ENCODE results near the gene MB.

Gene MB

DNA sequence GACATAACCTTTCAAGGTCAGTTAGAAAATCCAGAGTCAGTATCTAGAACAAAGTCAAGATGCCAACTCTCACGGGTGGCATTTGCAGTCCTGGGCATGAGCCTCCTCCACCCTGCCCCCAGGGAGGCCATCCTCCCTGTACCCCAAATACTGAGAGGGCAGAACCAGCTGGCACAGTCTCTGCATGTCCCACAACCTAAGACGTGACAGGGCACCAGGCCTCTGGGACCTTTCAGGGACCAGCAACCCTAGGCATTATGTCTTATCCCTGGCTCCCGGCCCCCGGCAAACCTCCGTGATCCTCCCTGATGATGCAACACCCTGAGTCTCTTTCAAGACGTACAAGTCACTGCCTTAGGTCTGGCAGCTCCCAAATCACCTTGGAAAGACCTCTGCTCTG is 2.0 kb downstream of the MB start:
- DNase-seq (ENCODE audit: low read depth in 2 of 2) = no peak

DNA sequence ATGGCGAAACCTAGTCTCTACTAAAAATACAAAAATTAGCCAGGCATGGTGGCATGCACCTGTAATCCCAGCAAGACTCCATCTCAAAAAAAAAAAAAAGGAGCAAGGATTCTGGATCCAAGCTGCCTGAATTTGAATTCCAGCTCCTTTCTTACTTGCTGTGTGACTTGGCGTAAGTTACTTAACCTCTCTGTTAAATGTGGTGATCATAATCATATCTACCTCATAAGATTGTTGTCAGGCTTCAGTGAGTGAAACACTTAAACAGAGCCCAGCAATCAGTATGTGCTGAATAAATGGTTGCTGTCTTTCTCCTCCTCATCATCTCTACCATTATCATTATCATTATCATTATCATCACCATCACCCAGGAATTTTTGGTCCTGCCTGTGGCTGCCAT is 2.7 kb downstream of the MB start:
- DNase-seq (ENCODE audit: low read depth in 2 of 2) = no peak

DNA sequence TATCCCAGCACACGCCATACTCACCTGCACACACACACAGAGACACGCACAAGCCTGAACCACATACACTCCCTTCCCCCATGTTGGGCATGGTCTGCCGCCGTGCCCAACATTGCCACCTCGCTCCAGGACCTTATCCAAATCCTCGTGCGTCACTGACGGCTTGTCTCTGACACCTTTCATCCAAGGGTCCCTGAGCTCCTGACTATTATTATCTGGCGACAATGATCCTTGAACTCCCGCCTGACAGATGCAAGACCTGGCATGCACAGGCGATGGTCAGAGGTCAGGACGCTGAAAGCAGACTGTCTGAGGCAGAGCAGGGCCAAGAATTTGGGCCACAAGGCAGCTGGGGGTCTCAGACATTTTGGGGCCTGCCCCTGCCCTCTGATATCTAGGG is 4.2 kb downstream of the MB start:
- no peak for DNase-seq (ENCODE audit: low read depth in 2 of 2)

DNA sequence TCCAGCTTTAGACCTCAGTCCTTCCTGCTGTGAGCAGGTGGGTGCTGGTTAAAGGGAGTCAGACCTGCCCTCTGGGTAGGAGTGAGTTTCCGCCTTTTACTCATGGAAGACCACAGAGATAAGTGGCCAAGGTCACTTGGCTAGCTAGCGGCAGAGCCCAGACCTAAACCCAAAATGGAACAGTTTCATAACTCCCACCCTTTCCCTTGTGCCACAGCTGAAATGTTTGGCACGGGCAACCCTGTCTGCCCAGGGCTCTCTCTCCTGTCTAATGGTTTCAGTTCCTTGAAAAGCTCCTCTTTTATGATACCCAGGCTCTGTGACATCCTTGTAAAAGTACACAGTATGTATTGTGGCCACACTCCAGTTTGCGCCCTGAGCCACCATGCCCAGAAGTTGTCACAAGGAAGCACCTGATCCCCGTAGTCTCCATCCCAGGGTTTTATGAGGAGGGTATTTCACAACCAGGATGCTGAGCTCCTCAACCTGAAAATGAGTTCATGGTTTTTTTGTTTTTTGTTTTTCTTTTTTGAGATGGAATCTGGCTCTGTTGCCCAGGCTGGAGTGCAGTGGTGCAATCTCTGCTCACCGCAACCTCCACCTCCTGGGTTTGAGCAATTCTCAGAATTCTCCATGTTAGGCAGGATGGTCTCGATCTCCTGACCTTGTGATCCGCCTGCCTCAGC is 5.1 kb downstream of the MB start:
- no peak for DNase-seq (ENCODE audit: low read depth in 2 of 2)

DNA sequence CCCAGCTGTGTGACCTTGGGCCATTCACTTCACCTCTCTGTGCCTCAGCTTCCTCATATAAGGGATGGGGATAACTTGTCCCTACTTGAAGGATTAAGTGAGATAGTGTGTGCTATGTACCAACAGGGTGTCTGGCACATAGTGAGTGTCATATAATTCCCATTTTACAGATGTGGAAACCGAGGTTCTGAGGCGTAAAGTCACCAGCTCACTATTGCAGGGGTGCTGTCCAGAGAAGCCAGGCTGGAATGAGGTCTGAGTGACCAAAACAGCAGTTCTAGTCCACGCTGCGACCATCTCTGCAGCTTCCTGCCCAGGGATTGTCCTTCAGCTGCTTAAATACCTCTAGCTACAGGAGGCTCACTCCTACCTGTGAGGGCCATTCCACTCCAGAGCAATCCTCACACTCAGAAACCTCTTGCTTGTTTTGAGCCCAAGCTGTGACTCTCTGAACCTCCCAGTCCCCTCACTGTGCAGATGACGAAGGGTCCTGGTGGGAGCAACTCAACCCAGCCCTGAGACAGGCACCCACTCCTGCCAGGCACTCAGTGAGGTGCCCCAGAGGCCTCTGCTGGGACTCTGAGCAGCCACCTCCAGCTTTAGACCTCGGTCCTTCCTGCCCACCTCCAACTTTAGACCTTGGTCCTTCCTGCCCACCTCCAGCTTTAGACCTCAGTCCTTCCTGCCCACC is 5.8 kb downstream of the MB start:
- DNase-seq (ENCODE audit: low read depth in 2 of 2) = no peak

DNA sequence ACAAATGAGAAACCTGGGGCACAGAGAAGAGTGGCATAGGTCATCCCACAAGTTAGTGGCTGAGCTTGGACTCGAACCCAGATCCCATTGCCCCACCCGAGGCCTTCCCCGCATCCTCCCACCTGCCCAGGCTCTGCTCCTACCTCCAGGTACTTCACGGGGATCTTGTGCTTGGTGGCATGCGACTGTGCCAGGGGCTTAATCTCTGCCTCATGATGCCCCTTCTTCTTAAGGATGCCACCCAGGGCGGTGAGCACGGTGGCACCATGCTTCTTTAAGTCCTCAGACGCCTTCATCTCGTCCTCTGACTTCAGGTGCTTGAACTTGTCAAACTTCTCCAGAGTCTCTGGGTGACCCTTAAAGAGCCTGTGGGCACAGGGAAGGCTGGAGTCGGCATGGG is 6.4 kb downstream of the MB start:
- DNase-seq (ENCODE audit: low read depth in 2 of 2) = no peak

DNA sequence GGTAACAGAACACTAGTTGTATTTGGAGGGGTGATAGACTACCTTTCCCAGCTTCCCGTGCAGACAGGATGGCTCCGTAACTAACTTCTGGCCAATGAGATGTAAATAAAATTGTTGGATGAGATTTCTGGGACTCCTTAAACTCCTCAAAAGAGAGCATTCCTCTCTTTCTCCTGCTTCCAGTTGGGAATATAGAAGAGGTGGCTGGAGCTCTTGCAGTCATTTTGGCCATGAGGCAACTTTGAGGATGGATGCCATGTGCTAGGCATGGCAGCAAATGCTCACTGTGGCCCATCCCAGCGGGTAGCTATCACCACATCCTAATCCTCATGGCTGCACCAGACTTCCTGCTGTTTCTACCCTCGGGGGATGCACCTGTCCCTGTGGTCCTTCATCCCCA is 7.4 kb downstream of the MB start:
- no peak for DNase-seq (ENCODE audit: low read depth in 2 of 2)

DNA sequence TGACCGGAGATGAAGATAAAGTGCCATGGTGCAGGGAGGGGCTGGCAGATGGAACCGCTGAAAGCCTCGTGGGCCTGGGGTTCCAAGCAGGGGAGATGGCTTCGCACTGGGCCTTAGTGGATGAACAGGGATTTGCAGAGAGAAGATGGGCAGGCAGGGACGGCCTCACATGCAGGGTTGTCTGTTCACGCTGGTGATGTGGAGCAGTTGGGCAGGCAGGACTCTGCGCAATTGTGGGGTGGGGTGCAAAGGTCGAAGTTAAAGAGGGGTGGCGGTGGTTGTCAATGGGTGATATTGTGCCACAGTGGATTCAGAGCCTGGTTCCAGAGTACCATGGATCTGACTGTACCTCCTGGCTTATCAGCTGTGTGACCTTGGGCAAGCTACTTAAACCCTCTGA is 7.9 kb downstream of the MB start:
- DNase-seq (ENCODE audit: low read depth in 2 of 2) = no peak

DNA sequence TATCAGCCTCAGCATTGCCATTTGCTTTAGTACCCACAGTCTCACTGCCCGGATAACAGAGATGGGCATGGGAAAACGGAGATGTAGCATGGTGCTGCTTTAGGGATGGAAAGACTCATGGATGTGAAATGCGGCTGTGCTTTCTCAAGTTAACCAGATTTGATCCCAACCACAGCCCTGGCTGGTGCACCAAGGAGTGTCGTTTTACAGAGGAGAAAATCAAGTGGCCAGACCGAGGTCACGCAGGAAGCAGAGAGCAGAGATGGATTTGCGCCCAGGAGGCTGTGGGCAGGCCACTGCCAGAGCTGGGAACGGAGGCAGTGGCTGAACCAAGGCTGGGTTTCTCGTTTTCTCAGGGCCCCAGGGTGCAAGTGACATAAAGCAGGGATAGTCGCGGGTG is 9.0 kb downstream of the MB start:
- no peak for DNase-seq (ENCODE audit: low read depth in 2 of 2)

DNA sequence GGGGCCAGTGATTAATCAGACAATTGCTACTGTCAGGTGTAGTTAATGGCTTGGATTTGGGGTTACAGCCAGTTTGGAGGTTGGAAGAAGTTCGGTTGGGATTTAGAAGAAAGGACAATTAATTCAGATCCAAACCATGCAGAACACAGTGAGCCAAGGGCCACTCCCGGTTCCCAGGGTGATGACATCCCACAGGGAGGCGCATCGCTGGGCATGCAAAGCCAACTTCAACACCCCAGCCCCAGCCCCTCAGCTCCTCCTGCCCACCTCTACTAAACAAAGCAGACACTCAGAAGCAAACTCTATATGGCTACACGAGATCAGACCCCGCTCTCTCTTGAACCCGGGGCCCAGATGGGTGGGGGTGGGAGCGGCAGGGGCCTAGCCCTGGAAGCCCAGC is 10.2 kb downstream of the MB start:
- no peak for DNase-seq (ENCODE audit: low read depth in 2 of 2)

DNA sequence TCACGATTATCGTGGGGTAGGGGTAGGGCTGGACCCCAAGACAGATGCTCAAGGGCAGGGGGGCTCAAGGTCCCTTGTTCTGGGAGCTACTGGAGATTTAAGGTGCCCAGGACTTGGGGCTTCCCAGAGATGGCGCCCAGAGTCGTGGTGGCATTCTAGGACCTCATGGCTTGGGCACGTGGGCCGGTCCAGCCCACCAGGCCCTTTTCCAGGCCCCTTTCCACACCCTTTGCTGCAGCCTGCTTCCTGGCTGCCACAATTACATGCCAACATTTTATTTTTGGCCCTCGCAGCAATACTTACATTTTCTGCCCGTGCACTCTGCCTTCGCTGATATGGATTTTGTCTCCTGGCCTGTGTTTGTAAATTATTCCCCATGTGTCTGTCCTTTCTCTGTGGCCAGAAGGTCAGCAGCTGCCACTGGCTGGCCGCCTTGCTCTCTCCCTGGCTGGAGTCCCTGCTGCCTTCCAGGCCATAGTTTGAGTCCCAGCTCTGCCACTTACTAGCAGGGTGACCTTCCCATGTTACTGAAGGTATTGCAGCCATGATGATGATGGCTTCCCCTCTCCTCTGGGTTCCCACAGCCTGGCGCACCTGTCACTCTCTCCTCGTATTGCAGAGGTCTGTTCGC is 11.2 kb downstream of the MB start:
- no peak for DNase-seq (ENCODE audit: low read depth in 2 of 2)

DNA sequence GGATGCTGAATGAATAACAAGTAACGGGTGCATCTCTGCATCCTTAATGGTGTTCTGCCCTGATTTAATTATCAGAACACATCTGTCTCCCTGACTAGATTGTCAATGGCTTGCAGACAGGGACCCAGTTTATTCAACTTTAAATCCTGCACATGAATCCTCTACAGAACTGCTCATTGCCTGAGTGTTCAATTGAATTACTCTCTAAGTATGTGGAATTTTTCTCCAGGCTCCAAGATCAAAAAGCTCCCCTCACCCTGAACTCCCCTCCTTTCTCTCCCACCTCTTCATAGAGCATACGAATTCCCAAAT is 11.8 kb downstream of the MB start:
- DNase-seq (ENCODE audit: low read depth in 2 of 2) = no peak

DNA sequence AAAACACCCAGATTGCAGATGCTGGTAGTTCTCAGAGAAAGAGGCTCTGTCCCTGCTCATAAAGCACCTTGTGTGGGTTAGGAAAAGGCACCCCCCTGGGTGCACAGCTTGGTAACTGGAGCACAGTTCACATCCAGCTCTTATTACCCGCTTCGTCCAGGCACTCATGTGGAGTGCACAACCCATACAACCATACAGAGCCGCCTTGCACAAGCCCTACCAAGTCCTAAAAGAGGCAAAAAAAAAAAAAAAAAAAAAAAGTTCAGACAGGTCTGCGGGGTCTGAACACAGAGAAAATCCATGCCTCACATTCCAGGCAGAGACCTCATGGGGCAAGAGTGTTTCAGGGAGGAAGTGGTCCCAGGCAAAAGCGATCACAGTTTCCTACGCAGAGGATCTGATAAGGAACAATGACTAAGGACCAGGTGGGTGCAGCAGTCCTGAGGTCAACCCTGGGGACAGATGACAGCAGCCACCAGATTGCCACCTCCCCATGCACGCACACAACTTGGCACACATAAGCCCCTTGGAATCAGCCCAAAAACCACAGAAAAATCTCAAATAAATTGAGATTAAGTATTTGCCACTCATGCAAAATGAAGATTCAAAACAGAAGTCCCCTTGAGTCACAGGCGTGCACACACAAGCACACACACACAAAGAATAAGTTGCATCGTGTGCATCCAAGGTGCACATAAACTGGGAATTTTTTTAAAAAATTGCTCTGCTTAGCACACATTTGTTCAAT is 12.3 kb downstream of the MB start:
- no peak for DNase-seq (ENCODE audit: low read depth in 2 of 2)

DNA sequence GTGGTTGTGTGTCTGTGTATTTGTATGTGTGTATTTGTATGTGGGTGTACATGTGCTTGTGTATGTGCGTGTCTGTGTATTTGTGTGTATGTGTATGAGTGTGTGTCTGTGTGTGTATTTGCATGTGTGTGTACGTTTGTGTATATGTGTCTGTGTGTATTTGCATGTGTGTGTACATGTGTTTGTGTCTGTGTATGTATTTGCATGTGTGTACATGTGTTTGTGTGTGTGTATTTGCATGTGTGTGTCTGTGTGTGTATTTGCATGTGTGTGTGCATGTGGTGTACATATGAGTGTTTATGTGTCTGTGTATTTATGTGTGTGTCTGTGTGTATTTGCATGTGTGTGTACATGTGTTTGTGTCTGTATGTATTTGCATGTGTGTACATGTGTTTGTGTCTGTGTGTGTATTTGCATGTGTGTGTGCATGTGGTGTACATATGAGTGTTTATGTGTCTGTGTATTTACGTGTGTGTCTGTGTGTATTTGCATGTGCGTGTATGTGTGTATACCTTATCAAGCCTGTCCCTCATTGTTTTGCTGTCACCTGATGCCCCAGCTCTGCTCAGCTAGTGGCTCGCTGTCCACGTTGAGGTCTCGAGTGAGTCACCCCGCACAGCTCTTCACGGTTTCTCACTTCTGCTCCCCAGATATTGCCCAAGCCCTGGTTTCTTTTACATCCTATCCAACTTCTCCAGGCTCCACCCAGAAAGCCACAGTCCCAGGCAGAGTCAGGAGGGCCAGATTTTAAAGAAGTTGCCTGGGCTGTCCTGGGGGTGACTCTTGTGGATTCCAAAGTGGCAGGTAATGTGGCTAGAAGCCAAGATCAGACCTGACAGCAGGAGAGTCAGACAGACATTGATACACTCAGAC is 15.2 kb downstream of the MB start:
- no peak for DNase-seq (ENCODE audit: low read depth in 2 of 2)

DNA sequence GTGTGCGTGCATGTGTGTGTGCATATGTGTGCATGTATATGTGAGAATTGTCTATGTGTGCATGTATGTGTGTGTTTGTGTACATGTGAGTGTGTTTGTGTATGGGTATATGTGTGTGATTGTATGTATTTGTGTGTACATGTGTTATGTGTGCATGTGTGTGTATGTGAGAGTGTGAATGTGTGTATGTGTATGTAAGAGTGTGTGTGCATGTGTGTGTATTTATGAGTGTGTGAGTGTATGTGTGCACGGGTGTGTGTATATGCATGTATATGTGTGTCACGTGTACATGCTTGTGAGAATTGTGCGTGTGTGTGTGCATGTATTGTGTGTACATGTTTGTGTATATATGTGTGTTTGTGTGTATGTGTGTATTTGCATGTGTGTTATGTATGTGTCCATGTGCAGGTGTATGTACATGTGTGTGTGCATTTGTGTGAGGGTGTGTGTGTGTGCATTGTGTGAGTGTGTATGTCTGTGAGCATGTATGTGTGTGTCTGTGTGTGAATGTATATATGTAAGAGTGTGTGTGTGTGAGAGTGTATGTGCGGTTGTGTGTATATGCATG is 16.0 kb downstream of the MB start:
- DNase-seq (ENCODE audit: low read depth in 2 of 2) = no peak

DNA sequence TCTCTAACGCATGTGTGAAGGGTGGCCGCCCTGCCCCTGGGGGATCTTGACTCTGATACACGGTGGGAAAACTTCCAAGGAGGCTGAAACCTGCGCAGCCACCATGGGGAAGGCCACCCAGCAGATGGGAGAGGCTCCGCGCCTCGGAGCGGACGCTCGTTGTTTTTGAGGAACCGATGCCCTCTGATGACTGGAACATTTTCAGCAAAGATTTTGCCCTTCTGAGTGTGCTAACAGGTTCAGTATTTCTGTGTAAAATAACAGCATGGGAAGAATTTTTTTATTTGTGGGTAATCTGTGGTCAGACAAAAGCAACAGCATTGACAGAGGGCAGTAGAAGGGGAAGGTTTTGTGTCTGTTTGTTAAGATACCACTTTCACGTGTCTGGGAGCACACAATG is 16.7 kb downstream of the MB start:
- no peak for DNase-seq (ENCODE audit: low read depth in 2 of 2)

DNA sequence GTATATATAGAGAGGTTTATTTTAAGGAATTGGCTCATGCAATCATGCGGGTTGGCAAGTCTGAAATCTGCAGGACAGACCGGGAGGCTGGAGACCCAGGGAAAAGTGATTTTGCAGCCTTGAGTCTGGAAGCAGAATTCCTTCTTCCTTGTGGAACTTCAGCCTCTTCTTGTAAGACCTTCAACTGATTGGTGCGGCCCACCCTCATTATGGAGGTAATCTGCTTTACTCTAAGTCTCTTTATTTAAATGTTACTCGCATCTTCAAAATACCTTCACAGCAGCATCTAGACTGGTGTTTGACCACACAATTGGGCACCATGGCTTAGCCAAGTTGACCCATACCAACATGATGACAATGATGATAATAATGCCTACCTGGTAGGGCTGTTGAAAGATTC is 17.8 kb downstream of the MB start:
- DNase-seq (ENCODE audit: low read depth in 2 of 2) = no peak

DNA sequence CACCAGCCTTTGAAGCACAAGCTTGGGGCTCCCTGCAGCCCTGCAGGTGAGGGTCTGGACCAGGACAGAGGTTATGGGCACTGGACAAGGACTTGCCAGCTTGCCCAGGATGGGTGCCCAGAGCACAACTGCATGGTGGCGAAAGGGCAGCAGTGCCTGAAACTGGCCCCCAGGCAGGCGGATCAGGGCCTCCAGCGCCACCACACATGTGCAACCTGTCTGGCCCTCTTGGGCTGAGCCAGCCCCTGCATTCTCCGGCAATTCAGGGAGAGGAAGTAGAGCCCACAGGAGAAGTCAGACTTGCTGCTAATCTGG is 18.8 kb downstream of the MB start:
- DNase-seq (ENCODE audit: low read depth in 2 of 2) = no peak

DNA sequence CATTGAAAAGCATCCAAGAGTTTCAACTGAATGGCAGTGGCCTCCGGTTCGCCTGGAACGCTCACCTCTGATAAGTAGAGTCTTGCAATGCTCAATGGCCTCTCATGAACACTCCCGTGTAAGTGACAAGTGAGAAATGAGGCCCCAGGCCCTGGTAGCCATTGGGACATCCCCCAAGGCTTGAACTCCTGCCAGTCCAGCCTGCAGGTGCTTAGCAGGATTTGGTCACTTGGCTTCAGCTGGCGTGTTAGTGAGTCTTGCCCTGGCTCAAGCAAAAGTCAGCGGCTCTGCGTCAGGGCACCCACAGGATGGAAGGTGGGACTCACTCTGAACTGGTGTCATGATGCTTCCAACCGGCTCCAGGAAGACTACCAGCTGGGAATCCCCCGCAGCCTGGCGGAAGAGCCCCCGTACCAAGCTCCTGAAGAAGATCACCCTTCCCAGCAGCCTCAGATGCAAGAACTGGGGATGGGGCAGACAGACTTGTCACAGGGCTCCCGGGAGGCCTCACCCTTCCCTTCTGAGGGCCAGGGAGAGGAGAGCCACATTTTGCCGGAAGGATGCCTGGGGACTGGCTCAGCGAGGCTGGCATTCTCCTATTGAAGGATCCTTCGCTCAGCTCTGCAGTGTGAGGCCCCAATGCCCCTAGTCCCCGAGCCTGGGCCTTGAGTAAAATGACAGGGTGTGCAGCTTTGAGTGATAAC is 19.3 kb downstream of the MB start:
- DNase-seq (ENCODE audit: low read depth in 2 of 2) = no peak

DNA sequence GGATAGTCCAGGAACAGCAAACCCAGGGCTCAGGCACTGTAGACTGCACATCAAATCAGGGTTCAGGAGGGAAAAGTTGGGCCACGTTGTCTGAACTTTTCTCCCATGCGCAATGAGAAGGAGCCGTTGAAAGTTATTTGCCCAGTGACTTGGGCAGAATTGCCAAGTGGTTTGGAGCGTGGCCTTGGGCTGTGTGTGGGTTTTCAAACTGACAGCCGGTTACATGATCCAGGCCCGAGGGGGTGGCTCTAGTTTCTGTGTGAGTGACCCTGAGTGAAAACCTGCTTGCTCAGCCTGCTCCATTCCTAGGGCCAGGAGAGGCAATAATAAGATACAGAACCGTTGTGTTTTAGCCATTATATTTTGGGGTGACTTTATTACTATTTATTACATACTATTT is 20.3 kb downstream of the MB start:
- DNase-seq (ENCODE audit: low read depth in 2 of 2) = no peak

DNA sequence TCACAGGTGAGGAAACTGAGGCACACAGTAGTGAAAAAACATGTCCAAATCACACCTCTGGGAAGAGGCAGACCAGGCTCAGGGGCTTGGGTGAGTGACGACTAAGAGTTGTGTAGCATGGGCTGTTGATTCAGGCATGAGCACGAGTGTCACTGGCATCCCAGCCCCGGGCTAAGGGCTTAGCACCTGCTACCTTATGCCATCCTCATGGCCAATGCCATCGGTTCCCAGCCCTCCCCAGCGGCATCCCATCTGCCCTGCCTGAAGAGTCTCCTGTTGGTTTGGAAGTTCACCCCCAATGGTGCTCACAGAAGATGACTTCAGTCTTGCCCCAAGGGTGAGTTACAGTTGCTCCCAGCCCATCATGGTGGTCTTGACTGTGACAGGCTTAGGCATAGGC is 22.4 kb downstream of the MB start:
- DNase-seq (ENCODE audit: low read depth in 2 of 2) = no peak
